ENCODE measurements around the gene CLIC6.

CLIC6 gene

DNA sequence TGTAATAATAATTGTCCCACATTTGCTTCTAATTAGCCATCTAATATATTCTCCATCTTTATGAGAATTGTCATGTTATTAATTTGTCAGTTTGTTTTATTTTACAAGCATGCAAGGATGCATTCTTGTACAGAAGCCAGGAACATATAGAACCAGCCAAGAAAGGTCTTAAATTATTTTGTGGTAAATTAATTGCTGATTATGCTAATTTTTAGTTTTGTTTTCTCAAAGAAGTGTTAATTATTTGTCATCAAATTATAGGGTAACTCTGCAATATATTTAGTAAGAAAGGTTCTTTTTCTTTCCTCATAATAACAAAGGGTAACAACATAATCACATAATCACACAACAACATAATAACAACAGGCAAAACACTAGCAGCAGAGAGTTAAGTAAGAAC is 5.7 kb downstream of the CLIC6 start:
- no peak for TF ChIP-seq CTCF (IDR thresholded peaks at IDR 0.05)

DNA sequence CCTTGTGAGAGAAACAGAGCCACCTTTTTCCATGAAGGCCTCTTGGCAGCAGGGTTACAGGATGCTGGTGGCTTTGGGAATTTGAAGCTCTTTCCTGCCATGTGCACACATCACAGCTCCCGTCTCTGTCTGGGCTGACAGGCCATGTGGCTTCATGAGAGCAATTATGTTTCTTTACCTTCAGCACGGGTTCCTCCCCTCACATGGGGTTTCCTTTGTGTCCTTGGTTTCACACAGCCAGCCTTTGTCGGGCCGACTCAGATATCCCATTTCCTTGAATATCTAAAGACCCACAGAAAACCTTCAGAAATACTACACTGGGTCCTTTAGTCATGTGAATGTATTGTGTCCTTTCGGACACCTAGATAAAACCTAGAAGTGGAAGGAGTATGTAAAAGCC is 7.1 kb downstream of the CLIC6 start:
- no peak for TF ChIP-seq CTCF (IDR thresholded peaks at IDR 0.05)

- TF ChIP-seq CTCF (IDR thresholded peaks at IDR 0.05) = no peak
Measured at GRCh38 chr21:34679051-34679450, 10.3 kb downstream of the CLIC6 start.

DNA sequence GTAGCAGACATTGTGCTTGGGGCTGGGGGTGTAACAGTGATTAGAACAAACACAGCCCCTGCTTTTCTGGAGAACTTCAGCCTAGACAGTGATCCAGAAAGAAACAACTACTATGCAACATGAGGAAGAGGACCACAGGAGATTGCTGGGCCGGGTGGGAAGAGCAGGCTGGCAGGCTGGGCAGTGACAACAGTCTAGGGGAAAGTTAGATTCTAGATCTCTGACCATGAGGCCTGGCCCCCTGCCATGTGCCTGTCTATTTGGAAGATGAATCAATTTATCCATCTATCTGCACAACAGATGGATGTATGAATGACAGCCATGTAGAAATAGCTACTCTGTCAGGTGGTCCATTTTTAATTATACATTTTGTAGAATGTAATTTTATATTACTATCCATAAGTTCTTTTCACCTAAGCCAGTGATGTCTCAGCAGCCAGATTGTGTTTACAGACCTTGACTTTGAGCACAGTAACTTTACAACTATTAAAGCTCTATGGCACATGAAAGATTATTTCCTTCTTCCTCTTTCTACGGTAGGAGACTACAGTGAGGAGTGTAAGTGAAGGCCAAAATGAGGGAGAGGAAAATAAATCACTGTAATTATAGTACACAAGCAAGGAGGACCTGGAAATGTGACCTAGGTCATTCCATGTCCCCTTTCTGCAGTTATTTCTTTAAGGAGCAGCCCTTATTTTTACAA is 15.5 kb downstream of the CLIC6 start:
- no peak for TF ChIP-seq CTCF (IDR thresholded peaks at IDR 0.05)

DNA sequence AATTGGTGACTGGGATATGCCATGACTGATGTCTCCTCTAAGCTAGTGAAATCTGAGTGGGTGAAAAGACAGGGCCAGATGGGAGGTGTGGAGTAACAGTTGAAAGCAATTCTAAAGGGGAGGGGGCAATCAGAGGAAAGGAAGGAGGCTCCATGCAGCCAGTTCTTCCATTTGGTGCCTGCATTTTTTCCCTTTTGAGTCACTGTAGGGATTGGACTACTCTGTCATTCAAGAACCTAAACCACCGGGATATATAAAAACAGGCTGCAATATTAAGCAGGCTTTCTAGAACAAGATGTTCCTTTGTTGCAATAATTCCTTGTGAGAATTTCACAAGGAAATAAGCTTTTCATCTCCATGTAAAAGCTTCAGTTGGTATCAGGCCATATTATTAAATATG is 18.3 kb downstream of the CLIC6 start:
- TF ChIP-seq CTCF (IDR thresholded peaks at IDR 0.05) = no peak

- TF ChIP-seq CTCF (IDR thresholded peaks at IDR 0.05) = no peak
Measured at GRCh38 chr21:34687745-34688144, 19.0 kb downstream of the CLIC6 start.

DNA sequence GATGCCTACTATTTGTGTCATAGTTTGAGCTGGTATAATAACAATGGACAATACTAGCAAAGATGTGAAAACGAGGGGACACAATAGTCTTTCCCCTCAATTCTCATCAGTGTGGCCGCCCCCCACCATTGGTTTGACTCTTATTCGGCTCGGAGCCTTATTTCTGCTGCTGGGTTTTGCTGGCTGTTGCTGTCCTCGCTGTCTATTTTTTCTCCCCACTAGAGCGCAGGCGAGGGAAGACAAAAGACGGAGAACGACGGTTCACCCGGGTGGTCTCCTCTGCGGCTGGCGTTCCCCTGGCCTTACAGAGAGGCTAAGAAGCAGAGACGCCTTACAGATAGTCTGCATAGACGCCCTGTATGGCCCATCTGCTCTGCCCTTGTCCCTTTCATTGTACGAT is 19.4 kb downstream of the CLIC6 start:
- TF ChIP-seq CTCF (IDR thresholded peaks at IDR 0.05) = no peak

DNA sequence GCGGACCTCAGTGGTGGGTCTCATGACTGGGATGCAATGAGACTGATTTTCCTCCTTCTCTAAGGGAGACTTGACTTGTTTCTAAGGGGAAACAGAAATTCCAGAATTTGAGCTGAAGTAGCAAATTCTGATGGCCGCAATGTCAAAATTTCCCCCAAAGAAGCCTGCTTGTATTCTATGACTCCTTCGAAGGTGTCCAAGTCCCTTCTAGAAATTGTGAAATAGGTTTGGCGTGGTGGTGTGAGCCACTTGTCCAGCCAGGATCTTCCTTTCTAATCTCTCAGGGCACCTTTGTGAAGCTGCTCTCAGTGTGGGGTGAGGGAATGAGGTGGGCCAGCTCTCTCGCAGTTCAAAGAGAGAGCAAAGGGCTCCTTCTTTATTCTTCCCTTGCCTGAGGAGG is 19.9 kb downstream of the CLIC6 start:
- TF ChIP-seq CTCF (IDR thresholded peaks at IDR 0.05) = no peak
